Measurements from ENCODE around the gene FLACC1. TPM values are rescaled to one million over a fixed set of nuclear protein-coding genes. Genes with fewer than 3 reads are reported as not detected.

The FLACC1 gene
- total and polyA plus RNA-seq, 2 donors from 2014 or later = 3.7 TPM; not detected in 1

- FAIRE-seq (peak; percentile 71), DNase-seq (peak in 1 of 5 donors; percentile 66)
- peak overlapping the region; percentile 19 to 57 for H3K27ac ChIP-seq (ENCODE audit: low read depth in 2 of 2, low read length in 2 of 2)
- no peaks in the 10 kb centered on the region for H3K27me3 ChIP-seq (ENCODE audit: control insufficient read depth, insufficient read depth, low read length)
- H3K4me1 ChIP-seq (ENCODE audit: control insufficient read depth in 2 of 3, insufficient read depth in 2 of 3, low read depth in 1 of 3, low read length in 3 of 3) = peaks cover 7 to 32% (median 15%) of the 10 kb centered on the region in 3 donors
- TF ChIP-seq CTCF (IDR thresholded peaks at IDR 0.05; ENCODE audit: borderline replicate concordance, extremely low read depth, insufficient read depth) = no peak
- peaks cover 0 to 4% (median 3%) of the 10 kb centered on the region in 3 donors for H3K36me3 ChIP-seq (ENCODE audit: control insufficient read depth in 2 of 3, insufficient read depth in 3 of 3, low read length in 3 of 3)
- H3K9me3 ChIP-seq (ENCODE audit: control insufficient read depth in 2 of 3, insufficient read depth in 1 of 3, low read length in 3 of 3) = no peaks in the 10 kb centered on the region
- intact Hi-C loops (cut with DNase I) = no loop called here
- H3K9ac ChIP-seq (ENCODE audit: low read length in 3 of 3) = peak overlapping the region in 1 of 3 donors; percentile 34
- no peak overlapping the region for H3K4me3 ChIP-seq (ENCODE audit: low read length in 3 of 3)
Observed at GRCh38 chr2:201403880-201404279, 46.7 kb upstream of the FLACC1 start.

GRCh38 chr2:201402651-201403562, 45.8 kb upstream of the FLACC1 start:
- DNase-seq = no peak
- intact Hi-C loops (cut with DNase I) = no loop called here
- H3K27ac ChIP-seq (ENCODE audit: low read depth in 2 of 2, low read length in 2 of 2) = peak overlapping the region in 1 of 2 donors; percentile 41

GRCh38 chr2:201401815-201402214, 44.7 kb upstream of the FLACC1 start:
- no peaks in the 10 kb centered on the region for H3K9me3 ChIP-seq (ENCODE audit: control insufficient read depth in 2 of 3, insufficient read depth in 1 of 3, low read length in 3 of 3)
- peak overlapping the region in 1 of 3 donors; percentile 19 for H3K9ac ChIP-seq (ENCODE audit: low read length in 3 of 3)
- intact Hi-C loops (cut with DNase I) = no loop called here
- no peaks in the 10 kb centered on the region for H3K27me3 ChIP-seq (ENCODE audit: control insufficient read depth, insufficient read depth, low read length)
- H3K4me3 ChIP-seq (ENCODE audit: low read length in 3 of 3) = no peak overlapping the region
- H3K36me3 ChIP-seq (ENCODE audit: control insufficient read depth in 2 of 3, insufficient read depth in 3 of 3, low read length in 3 of 3) = peaks cover 5 to 15% (median 6%) of the 10 kb centered on the region in 3 donors
- TF ChIP-seq CTCF (IDR thresholded peaks at IDR 0.05; ENCODE audit: borderline replicate concordance, extremely low read depth, insufficient read depth) = no peak
- peaks cover 7 to 27% (median 14%) of the 10 kb centered on the region in 3 donors for H3K4me1 ChIP-seq (ENCODE audit: control insufficient read depth in 2 of 3, insufficient read depth in 2 of 3, low read depth in 1 of 3, low read length in 3 of 3)
- DNase-seq (no peak), FAIRE-seq (no peak)
- H3K27ac ChIP-seq (ENCODE audit: low read depth in 2 of 2, low read length in 2 of 2) = no peak overlapping the region

More at GRCh38 chr2:201402651-201403562, 45.8 kb upstream of the FLACC1 start:
- Histone ChIP-seq H3K36me3 (ENCODE audit: control insufficient read depth in 2 of 3, insufficient read depth in 3 of 3, low read length in 3 of 3) (peaks cover 3 to 7% (median 6%) of the 10 kb centered on the region in 3 donors), H3K4me3 (ENCODE audit: low read length in 3 of 3) (no peak overlapping the region), H3K27me3 (ENCODE audit: control insufficient read depth, insufficient read depth, low read length) (no peaks in the 10 kb centered on the region), H3K9ac (ENCODE audit: low read length in 3 of 3) (no peak overlapping the region), H3K4me1 (ENCODE audit: control insufficient read depth in 2 of 3, insufficient read depth in 2 of 3, low read depth in 1 of 3, low read length in 3 of 3) (peaks cover 7 to 32% (median 15%) of the 10 kb centered on the region in 3 donors), H3K9me3 (ENCODE audit: control insufficient read depth in 2 of 3, insufficient read depth in 1 of 3, low read length in 3 of 3) (no peaks in the 10 kb centered on the region)
- no peak for TF ChIP-seq CTCF (IDR thresholded peaks at IDR 0.05; ENCODE audit: borderline replicate concordance, extremely low read depth, insufficient read depth)
- no peak for FAIRE-seq
